ENCODE measurements around the gene SLC16A6.
"Not testable (repeated sequence)": the region's sequence is repeated elsewhere in the genome, so short reads cannot be mapped to it uniquely, and the experiment has no call there.

SLC16A6 gene

DNA sequence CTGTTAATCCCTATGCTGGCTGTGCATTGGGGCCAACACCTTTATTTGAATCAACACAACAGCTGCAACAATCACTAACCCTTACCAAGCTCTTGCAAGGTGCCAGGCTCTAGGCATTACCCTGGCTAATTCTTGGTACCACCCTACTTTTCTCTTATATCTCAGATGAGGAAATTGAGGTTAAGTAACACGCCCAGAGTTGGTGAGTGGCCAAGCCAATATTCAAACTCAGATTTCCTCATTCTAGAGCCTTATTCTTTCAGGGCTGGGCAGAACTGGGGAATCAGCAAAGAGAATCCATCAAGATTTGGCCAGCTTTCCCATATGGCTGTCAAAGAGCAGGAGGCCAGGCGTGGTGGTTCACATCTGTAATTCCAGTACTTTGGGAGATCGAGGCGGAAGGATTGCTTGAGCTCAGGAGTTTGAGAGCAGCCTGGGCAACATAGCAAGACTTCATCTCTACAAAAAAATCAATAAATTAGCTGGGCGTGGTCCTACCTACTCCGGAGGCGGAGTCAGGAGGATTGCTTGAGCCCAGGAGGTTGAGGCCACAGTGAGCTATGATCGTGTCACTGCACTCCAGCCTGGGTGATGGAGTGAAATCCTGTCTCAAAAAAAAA lies 24.1 kb upstream of the SLC16A6 start:
- DNase-seq (ENCODE audit: low read depth in 1 of 2, low spot score in 1 of 2): no peak

GRCh38 chr17:68310152-68310551 lies 19.2 kb upstream of the SLC16A6 start:
- no peak for DNase-seq (ENCODE audit: low read depth in 1 of 2, low spot score in 1 of 2)

GRCh38 chr17:68309066-68309670 lies 18.2 kb upstream of the SLC16A6 start:
- not testable (repeated sequence) for DNase-seq (ENCODE audit: low read depth in 1 of 2, low spot score in 1 of 2)

DNA sequence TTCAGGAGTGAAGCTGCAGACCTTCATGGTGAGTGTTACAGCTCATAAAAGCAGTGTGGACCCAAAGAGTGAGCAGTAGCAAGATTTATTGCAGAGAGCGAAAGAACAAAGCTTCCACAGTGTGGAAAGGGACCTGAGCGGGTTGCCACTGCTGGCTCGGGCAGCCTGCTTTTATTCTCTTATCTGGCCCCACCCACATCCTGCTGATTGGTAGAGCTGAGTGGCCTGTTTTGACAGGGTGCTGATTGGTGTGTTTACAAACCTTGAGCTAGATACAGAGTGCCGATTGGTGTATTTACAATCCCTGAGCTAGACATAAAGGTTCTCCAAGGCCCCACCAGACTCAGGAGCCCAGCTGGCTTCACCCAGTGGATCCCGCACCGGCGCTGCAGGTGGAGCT lies 17.6 kb upstream of the SLC16A6 start:
- not testable (repeated sequence) for DNase-seq (ENCODE audit: low read depth in 1 of 2, low spot score in 1 of 2)

GRCh38 chr17:68307443-68307842 lies 16.5 kb upstream of the SLC16A6 start:
- DNase-seq (ENCODE audit: low read depth in 1 of 2, low spot score in 1 of 2): no peak

GRCh38 chr17:68306819-68307218 lies 15.9 kb upstream of the SLC16A6 start:
- no peak for DNase-seq (ENCODE audit: low read depth in 1 of 2, low spot score in 1 of 2)

GRCh38 chr17:68305142-68305541 lies 14.2 kb upstream of the SLC16A6 start:
- no peak for DNase-seq (ENCODE audit: low read depth in 1 of 2, low spot score in 1 of 2)

DNA sequence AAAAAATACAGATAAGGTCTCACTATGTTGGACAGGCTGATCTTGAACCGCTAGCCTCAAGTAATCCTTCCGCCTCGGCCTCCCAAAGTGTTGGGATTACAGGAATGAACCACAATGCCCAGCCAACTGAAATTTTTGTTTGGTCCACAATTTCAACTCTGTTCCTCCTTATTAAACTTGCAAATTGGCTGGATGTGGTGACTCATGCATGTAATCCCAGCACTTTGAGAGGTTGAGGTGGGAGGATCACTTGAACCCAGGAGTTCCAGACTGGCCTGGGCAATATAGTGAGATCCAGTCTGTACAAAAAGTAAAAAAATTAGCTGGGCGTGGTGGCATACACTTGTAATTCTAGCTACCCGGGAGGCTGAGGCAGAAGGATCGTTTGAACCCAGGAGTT lies 13.8 kb upstream of the SLC16A6 start:
- no peak for DNase-seq (ENCODE audit: low read depth in 1 of 2, low spot score in 1 of 2)

GRCh38 chr17:68302666-68303065 lies 11.7 kb upstream of the SLC16A6 start:
- no peak for DNase-seq (ENCODE audit: low read depth in 1 of 2, low spot score in 1 of 2)

DNA sequence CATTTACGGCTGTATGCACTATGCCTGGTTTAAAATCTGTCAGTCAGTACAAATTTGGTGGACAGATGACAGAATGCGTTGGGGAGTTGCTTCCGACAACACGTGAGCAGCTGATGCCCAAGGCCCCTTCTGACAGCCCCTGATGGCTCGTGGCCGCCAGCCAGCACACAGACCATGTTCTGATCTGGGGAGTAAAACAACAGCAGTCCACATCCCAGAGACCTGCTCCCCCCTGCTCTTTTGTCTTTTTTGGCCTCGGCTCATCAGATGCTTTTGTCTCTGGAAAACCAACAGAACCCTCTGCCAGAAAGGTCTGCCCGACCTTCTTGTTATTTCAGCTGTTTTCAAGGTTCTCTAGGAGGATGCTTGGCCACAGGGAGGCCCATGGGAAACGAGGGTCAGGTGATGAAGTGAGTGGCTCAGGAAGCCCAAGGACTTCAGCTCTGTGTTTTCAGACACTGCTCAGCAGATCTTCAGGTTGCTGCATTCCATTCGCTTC lies 11.2 kb upstream of the SLC16A6 start:
- DNase-seq (ENCODE audit: low read depth in 1 of 2, low spot score in 1 of 2): no peak

- no peak for DNase-seq (ENCODE audit: low read depth in 1 of 2, low spot score in 1 of 2)
Observed at GRCh38 chr17:68301438-68301959, 10.6 kb upstream of the SLC16A6 start.

GRCh38 chr17:68299817-68300216 lies 8.9 kb upstream of the SLC16A6 start:
- DNase-seq (ENCODE audit: low read depth in 1 of 2, low spot score in 1 of 2): no peak

DNA sequence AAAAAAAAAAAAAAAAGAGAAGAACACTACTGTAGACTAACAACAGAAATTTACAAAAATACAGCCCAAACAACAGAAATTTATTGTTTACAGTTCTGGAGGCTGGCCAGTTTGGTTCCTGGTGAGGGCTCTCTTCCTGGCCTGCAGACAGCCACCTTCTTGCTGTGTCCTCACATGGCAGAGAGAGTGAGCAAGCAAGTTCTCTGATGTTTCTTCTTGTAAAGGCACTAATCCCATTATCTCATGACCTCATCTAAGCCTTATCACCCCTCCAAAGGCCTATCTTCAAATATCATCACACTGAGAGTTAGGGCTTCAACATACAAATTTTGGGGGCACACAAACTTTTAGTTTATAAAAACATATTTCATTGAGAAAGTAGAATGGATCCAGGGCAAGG lies 7.7 kb upstream of the SLC16A6 start:
- DNase-seq (ENCODE audit: low read depth in 1 of 2, low spot score in 1 of 2): no peak

- no peak for DNase-seq (ENCODE audit: low read depth in 1 of 2, low spot score in 1 of 2)
Observed at GRCh38 chr17:68297195-68297594, 6.3 kb upstream of the SLC16A6 start.

DNA sequence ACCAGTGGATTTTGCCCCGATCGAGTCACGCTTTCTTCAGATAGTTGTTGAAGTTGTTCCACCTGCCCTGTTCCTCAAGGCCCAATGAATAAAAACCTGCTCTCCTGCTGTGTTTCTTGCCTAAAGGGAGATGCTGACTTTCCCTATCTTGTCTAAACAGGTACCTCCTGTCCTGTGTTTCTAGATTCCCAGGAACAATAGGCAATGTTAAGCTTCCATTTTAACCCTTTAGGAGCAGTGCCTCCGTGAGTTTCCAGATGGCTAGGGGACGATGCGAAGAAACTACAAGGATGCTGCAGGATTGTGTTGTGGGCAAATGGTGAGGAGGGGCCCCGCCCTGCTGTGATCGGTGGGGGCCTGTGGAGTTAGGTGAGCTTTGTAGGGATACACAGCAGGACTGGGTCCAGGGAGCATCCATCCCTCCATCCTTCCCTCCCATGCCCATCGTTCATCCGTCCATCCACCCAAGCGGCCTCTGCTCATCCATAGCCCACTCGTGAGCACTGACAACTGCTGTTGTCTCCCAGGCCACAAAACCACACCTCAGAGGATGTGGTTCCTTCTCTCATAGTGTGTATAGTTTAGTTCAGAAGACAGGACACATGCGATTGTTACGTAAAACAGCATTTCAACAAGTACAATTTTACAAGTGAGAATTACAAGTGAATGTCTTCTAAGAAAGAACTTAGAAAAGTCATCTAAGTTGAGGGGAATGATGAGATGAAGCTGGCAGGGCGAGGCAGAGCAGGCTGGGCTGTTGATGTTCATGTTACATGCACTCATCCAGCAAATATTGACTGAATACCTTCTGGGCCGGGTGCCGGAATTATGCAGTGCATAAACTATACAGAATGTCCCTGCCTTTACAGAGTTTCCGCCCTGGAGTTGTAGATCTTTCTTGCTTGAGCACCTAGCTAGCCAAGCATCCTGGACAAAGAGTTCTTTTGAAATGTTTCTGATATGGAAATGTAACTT lies 5.6 kb upstream of the SLC16A6 start:
- peak; percentile 19 to 26 for DNase-seq (ENCODE audit: low read depth in 1 of 2, low spot score in 1 of 2)

DNA sequence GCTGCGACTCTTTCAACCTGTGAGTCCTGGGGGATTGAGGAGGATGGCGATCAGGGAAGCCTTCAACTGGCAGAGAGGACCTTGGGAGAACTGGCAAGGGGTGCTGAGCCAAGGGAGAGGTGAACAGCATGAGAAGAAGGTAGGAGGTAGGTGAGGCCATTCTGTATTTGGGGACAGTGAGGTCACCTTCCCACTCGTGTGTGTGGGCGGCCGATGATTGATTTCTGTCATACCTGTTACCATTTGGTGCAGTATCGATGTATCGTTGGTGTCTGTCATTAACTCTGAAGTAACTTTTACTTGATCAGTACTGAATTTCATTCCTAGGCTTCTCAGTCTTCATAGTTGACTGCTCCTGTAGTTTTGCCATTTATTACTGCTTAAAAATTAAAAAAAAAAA lies 4.2 kb upstream of the SLC16A6 start:
- peak in 1 of 2 donors; percentile 23 for DNase-seq (ENCODE audit: low read depth in 1 of 2, low spot score in 1 of 2)

GRCh38 chr17:68294617-68295016 lies 3.7 kb upstream of the SLC16A6 start:
- DNase-seq (ENCODE audit: low read depth in 1 of 2, low spot score in 1 of 2): no peak

- no peak for DNase-seq (ENCODE audit: low read depth in 1 of 2, low spot score in 1 of 2)
Observed at GRCh38 chr17:68294196-68294555, 3.2 kb upstream of the SLC16A6 start.

DNA sequence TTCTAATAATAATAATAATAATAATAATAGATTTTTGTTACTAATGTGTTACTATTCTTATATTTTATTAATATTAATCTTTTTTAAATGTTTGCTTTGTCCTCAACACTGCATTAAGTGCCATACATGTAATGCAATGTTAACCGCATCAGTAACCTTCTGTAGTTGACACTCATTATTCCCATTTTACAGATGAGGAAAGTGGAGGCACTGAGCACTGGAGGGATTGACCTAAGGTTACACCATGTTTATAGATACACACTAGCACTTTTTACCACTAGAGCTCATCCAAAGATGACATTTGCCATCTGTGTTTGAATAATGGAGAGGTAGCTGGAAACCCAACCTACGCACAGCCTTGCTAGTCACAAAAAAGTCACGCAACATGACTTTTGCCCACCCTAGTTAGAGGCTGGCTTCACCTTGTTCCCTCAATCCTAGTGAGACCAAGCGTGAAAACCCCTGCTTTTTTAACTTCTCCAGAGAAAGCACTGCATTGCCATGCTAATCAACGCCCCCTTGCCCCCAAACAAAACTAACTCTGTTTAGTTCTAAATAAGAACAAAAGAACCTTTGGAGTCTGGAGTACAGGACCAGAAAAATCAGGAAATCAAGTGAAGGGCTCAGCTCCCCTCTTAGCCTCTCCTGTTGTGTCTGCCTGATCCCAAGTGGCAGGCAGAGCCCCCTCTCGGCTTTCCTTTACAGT lies 2.7 kb upstream of the SLC16A6 start:
- DNase-seq (ENCODE audit: low read depth in 1 of 2, low spot score in 1 of 2): no peak

DNA sequence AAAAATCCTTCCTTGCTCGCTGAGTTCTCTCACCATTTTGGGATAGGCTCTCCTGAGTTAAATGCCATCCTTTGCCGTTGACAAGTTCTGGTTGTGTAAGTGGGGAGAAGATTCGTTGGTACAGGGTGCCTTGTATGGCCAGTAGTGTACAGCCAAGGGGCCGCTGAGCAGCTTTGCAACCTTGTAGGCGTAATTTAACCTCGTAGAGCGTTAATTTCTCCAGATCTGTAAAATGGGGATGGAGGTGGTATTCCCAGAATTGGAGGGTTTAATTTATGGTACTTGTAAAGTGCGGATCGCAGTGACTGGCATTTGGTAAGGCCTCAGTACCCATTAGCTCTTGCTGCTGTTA lies 1.7 kb upstream of the SLC16A6 start:
- DNase-seq (ENCODE audit: low read depth in 1 of 2, low spot score in 1 of 2): no peak
